GM19023 (cell line): Measurements from ENCODE around the gene SHC1.

ENCODE experiments used
- ATAC-seq: cut with Tn5 transposase; IDR thresholded peaks from one replicate; pipeline ENCODE4 v1.9.1; 2021; ENCODE audit warnings: mild to moderate bottlenecking, moderate library complexity; ENCODE audit not compliant: unreplicated experiment

The SHC1 gene

GRCh38 chr1:154970631-154971340 lies at the start of gene SHC1:
SHC1 (minus strand) TSS chr1:154970747; CDS start chr1:154970526, 221 bp downstream.
- ATAC-seq = no peak

GRCh38 chr1:155019377-155020245 lies 49.1 kb upstream of the SHC1 start:
- no peak for ATAC-seq

- no peak for ATAC-seq
Observed at GRCh38 chr1:155018617-155019348, 48.2 kb upstream of the SHC1 start.

- no peak for ATAC-seq
Observed at GRCh38 chr1:155017946-155018316, 47.4 kb upstream of the SHC1 start.

GRCh38 chr1:155017041-155017945 lies 46.7 kb upstream of the SHC1 start:
- ATAC-seq = peak; percentile 80

GRCh38 chr1:155016231-155016831 lies 45.8 kb upstream of the SHC1 start:
- no peak for ATAC-seq

GRCh38 chr1:155015527-155016230 lies 45.1 kb upstream of the SHC1 start:
- no peak for ATAC-seq

GRCh38 chr1:155014709-155015508 lies 44.4 kb upstream of the SHC1 start:
- no peak for ATAC-seq

GRCh38 chr1:155013632-155014031 lies 43.1 kb upstream of the SHC1 start:
- ATAC-seq = no peak

- no peak for ATAC-seq
Observed at GRCh38 chr1:155012776-155013602, 42.4 kb upstream of the SHC1 start.

- no peak for ATAC-seq
Observed at GRCh38 chr1:155012026-155012546, 41.5 kb upstream of the SHC1 start.

GRCh38 chr1:155011437-155012025 lies 41.0 kb upstream of the SHC1 start:
- ATAC-seq = no peak

- no peak for ATAC-seq
Observed at GRCh38 chr1:155011004-155011416, 40.5 kb upstream of the SHC1 start.

GRCh38 chr1:155010211-155010918 lies 39.8 kb upstream of the SHC1 start:
- ATAC-seq = no peak

- ATAC-seq = no peak
Observed at GRCh38 chr1:155009742-155010141, 39.2 kb upstream of the SHC1 start.

- no peak for ATAC-seq
Observed at GRCh38 chr1:155009221-155009711, 38.7 kb upstream of the SHC1 start.
